GM18499 (cell line): Measurements from ENCODE around the gene AQP9.
"Not testable (repeated sequence)": the region's sequence is repeated elsewhere in the genome, so short reads cannot be mapped to it uniquely, and the experiment has no call there.

Source experiments
- ATAC-seq: cut with Tn5 transposase; IDR thresholded peaks from one replicate; pipeline ENCODE4 v1.9.1; 2021; ENCODE audit warnings: moderate number of reproducible peaks; ENCODE audit not compliant: insufficient read depth, unreplicated experiment

Gene AQP9

GRCh38 chr15:58175955-58176354 is 37.8 kb downstream of the AQP9 start:
- no peak for ATAC-seq

- ATAC-seq = no peak
These were observed 40.5 kb downstream of the AQP9 start for GRCh38 chr15:58178668-58179067.

GRCh38 chr15:58179206-58179605 is 41.0 kb downstream of the AQP9 start:
- ATAC-seq = no peak

GRCh38 chr15:58179741-58180381 is 41.7 kb downstream of the AQP9 start:
- no peak for ATAC-seq

GRCh38 chr15:58182460-58183163 is 44.4 kb downstream of the AQP9 start:
- ATAC-seq = no peak

- ATAC-seq = no peak
These were observed 47.3 kb downstream of the AQP9 start for GRCh38 chr15:58185439-58185838.

GRCh38 chr15:58189148-58189811 is 51.1 kb downstream of the AQP9 start:
- no peak for ATAC-seq

- no peak for ATAC-seq
These were observed 52.2 kb downstream of the AQP9 start for GRCh38 chr15:58190419-58190818.

GRCh38 chr15:58193636-58194035 is 55.5 kb downstream of the AQP9 start:
- not testable (repeated sequence) for ATAC-seq

GRCh38 chr15:58200739-58201138 is 62.6 kb downstream of the AQP9 start:
- no peak for ATAC-seq

- no peak for ATAC-seq
These were observed 63.3 kb downstream of the AQP9 start for GRCh38 chr15:58201516-58201915.

GRCh38 chr15:58203537-58203936 is 65.4 kb downstream of the AQP9 start:
- ATAC-seq = no peak

- no peak for ATAC-seq
These were observed 68.0 kb downstream of the AQP9 start for GRCh38 chr15:58206151-58206550.

- ATAC-seq = not testable (repeated sequence)
These were observed 70.0 kb downstream of the AQP9 start for GRCh38 chr15:58208217-58208616.

GRCh38 chr15:58209007-58209481 is 70.9 kb downstream of the AQP9 start:
- not testable (repeated sequence) for ATAC-seq

- ATAC-seq = not testable (repeated sequence)
These were observed 71.8 kb downstream of the AQP9 start for GRCh38 chr15:58210031-58210430.

GRCh38 chr15:58212909-58213526 is 74.8 kb downstream of the AQP9 start:
- ATAC-seq = no peak

- no peak for ATAC-seq
These were observed 75.6 kb downstream of the AQP9 start for GRCh38 chr15:58213587-58214338.

- no peak for ATAC-seq
These were observed 76.6 kb downstream of the AQP9 start for GRCh38 chr15:58214591-58215340.
